BJ (cell line): ENCODE results near the gene AGPAT3. TPM values are rescaled to one million over a fixed set of nuclear protein-coding genes. Genes with fewer than 3 reads are reported as not detected.

Source experiments
- CTCF ChIA-PET: fragments of 350-600 bp; formaldehyde crosslinking; extraction: SDS; loops from one replicate; lab custom pipeline; 2021; ENCODE audit warnings: antibody characterized with exemption, inconsistent platforms; lab: Yijun Ruan, JAX
- POLR2A ChIA-PET: fragments of 300-600 bp; sonication (Branson Sonifier 250); formaldehyde crosslinking; extraction: SDS; loops from one replicate; lab custom pipeline; 2021; ENCODE audit warnings: antibody characterized with exemption; lab: Charles Lee
- DNase-seq: peaks from one replicate; pipeline ENCODE4 v3.0.0-alpha.2; 2011; ENCODE audit warnings: low read depth
- H3K27me3 ChIP-seq: 2 replicates; pipeline ENCODE4 v1.6.0; 2011; ENCODE audit warnings: low read length; ENCODE audit not compliant: control insufficient read depth, insufficient read depth
- H3K36me3 ChIP-seq: 2 replicates; pipeline ENCODE4 v1.5.1; 2011; ENCODE audit warnings: low read length; ENCODE audit not compliant: control insufficient read depth, insufficient read depth
- H3K4me3 ChIP-seq: 2 replicates; pipeline ENCODE4 v1.5.1; 2011; ENCODE audit warnings: low read depth, mild to moderate bottlenecking, control low read depth, low read length
- polyA plus RNA-seq: library from polyadenylated mRNA; depleted of rRNA; stranded (reverse); fragments of >200 nt; gene quantifications from 2 replicates; pipeline ENCODE4 v1.2.3, GENCODE V29; 2011
- TF ChIP-seq, protein P1 (sequence below): IDR thresholded peaks from 2 replicates; pipeline ENCODE4 v1.5.1; 2011; ENCODE audit warnings: low read depth, mild to moderate bottlenecking, control low read depth, inconsistent platforms, low read length, moderate library complexity; ENCODE audit not compliant: insufficient read depth

Gene AGPAT3
- polyA plus RNA-seq, 1 experiment, result 68.5 TPM

- TF ChIP-seq, protein P1, sequence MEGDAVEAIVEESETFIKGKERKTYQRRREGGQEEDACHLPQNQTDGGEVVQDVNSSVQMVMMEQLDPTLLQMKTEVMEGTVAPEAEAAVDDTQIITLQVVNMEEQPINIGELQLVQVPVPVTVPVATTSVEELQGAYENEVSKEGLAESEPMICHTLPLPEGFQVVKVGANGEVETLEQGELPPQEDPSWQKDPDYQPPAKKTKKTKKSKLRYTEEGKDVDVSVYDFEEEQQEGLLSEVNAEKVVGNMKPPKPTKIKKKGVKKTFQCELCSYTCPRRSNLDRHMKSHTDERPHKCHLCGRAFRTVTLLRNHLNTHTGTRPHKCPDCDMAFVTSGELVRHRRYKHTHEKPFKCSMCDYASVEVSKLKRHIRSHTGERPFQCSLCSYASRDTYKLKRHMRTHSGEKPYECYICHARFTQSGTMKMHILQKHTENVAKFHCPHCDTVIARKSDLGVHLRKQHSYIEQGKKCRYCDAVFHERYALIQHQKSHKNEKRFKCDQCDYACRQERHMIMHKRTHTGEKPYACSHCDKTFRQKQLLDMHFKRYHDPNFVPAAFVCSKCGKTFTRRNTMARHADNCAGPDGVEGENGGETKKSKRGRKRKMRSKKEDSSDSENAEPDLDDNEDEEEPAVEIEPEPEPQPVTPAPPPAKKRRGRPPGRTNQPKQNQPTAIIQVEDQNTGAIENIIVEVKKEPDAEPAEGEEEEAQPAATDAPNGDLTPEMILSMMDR, result no peak
- POLR2A ChIA-PET, result no interaction called here
- no peak for DNase-seq
- H3K27me3 ChIP-seq, result no peaks in the 10 kb centered on the region
- H3K4me3 ChIP-seq, result no peak overlapping the region
- peaks cover 7% of the 10 kb centered on the region for H3K36me3 ChIP-seq
- CTCF ChIA-PET, result no interaction called here
Observed at GRCh38 chr21:43922949-43923348, 57.9 kb downstream of the AGPAT3 start.

GRCh38 chr21:43923391-43923790, 58.4 kb downstream of the AGPAT3 start:
- TF ChIP-seq, protein P1, result no peak
- CTCF ChIA-PET, result no interaction called here
- peaks cover 9% of the 10 kb centered on the region for H3K36me3 ChIP-seq
- no peak overlapping the region for H3K4me3 ChIP-seq
- no peaks in the 10 kb centered on the region for H3K27me3 ChIP-seq
- no peak for DNase-seq
- POLR2A ChIA-PET, result no interaction called here

DNA sequence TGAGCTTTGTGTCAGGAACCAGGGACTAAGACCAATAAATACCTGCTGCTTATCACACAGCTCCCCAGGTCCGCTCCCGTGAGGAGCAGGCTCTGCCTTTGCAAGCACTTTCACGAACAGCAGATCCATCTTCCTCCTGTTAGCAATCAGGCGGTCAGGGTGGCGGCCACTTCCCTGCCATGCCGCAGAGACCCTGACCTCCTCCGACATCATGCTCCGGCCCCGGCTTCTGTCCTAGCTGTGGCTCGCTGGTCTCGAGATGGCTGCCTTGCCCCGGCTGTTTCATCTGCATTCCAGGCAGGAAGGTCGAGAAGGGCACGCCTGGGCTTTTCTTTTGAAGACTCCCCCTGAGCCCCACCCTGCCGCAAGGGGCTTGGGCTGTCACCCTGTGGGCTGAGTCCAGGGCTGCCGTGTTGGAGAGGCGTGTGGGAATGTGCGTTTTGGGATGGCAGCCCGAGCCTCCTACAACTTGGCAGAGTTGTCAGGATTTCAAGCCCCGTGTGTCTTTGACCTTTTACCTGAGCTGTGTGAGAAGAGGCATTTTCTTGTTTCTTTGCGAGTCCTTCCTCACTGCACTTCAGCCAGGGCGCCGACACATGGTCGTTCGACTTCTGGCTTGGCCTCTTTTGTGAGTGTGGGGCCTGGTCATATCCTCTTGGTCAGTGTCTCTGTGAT, 59.5 kb downstream of the AGPAT3 start:
- ChIA-PET POLR2A (no interaction called here), CTCF (no interaction called here)
- Histone ChIP-seq H3K4me3 (no peak overlapping the region), H3K27me3 (no peaks in the 10 kb centered on the region), H3K36me3 (peaks cover 11% of the 10 kb centered on the region)
- DNase-seq, result no peak
- TF ChIP-seq, protein P1, result no peak

DNA sequence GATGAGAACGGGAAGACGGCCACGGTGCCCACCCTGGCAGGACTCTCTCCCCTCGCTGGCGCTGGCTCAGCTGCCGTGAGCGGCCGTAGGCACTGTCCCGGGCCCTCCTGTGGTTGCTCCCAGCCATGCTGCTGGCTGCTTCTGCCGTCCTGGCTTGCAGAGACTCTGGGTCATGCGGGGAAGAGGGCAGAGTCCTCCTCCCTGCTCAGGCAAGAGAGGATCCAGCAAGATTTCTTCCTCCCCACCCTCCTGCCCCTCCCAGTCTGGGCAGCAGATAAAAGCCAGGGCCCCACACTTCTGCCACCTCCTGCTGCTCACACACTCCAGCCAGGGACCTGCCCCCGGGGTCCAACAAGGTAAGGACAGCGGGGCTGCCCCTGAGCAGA, 60.1 kb downstream of the AGPAT3 start:
- ChIA-PET POLR2A (no interaction called here), CTCF (no interaction called here)
- H3K27me3 ChIP-seq, result no peaks in the 10 kb centered on the region
- peaks cover 11% of the 10 kb centered on the region for H3K36me3 ChIP-seq
- no peak overlapping the region for H3K4me3 ChIP-seq
- DNase-seq, result no peak
- TF ChIP-seq, protein P1, result no peak

DNA sequence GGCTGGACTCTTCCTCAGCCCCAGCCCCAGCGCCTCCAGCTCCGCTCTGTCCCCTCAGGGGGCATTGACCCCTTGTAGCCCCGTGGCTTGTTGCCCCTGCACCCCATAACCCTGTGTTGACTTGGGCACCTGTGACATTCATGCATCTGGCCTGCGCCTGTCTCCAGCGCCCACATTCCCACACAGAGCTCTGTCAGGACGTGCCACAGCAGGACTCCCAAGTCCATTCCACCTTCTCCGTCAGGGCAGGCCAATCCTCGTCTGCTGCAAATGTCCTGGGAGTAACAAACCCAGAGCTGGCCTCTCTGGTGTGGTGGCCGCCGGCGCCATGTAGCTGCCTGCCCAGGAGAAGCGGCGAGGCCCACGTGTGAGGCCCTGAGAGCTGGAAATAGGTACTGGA, 60.6 kb downstream of the AGPAT3 start:
- TF ChIP-seq, protein P1, result no peak
- ChIA-PET CTCF (no interaction called here), POLR2A (no interaction called here)
- DNase-seq, result no peak
- Histone ChIP-seq H3K36me3 (peaks cover 12% of the 10 kb centered on the region), H3K27me3 (no peaks in the 10 kb centered on the region), H3K4me3 (no peak overlapping the region)
